Kasumi-1 (cell line): ENCODE results near the gene TRMT1.

Source experiments
- DNase-seq, 2 experiments: peaks; one replicate each; lab custom pipeline; 2025; lab: John Stamatoyannopoulos, UW

The TRMT1 gene

GRCh38 chr19:13070425-13071140, 46.0 kb downstream of the TRMT1 start:
- DNase-seq = no peak

- DNase-seq = no peak
Observed at GRCh38 chr19:13069415-13070359, 46.9 kb downstream of the TRMT1 start.

- peak; percentile 3 to 30 for DNase-seq
Observed at GRCh38 chr19:13068085-13068846, 48.3 kb downstream of the TRMT1 start.

GRCh38 chr19:13066933-13067807, 49.4 kb downstream of the TRMT1 start:
- DNase-seq = no peak

- DNase-seq = peak in 1 of 2 experiments; percentile 20
Observed at GRCh38 chr19:13066226-13066625, 50.3 kb downstream of the TRMT1 start.

GRCh38 chr19:13064092-13064489, 52.4 kb downstream of the TRMT1 start:
- DNase-seq = no peak

- DNase-seq = no peak
Observed at GRCh38 chr19:13063461-13064091, 53.0 kb downstream of the TRMT1 start.

GRCh38 chr19:13062317-13062716, 54.2 kb downstream of the TRMT1 start:
- DNase-seq = no peak

- peak; percentile 65 to 73 for DNase-seq
Observed at GRCh38 chr19:13060964-13061927, 55.3 kb downstream of the TRMT1 start.

- no peak for DNase-seq
Observed at GRCh38 chr19:13060233-13060963, 56.1 kb downstream of the TRMT1 start.

GRCh38 chr19:13058951-13059660, 57.4 kb downstream of the TRMT1 start:
- no peak for DNase-seq

GRCh38 chr19:13057744-13058143, 58.8 kb downstream of the TRMT1 start:
- no peak for DNase-seq

GRCh38 chr19:13057147-13057572, 59.4 kb downstream of the TRMT1 start:
- no peak for DNase-seq

GRCh38 chr19:13056052-13056660, 60.4 kb downstream of the TRMT1 start:
- no peak for DNase-seq

- no peak for DNase-seq
Observed at GRCh38 chr19:13055213-13056051, 61.1 kb downstream of the TRMT1 start.
